ENCODE results near the gene UPP2. TPM values are rescaled to one million over a fixed set of nuclear protein-coding genes. Genes with fewer than 3 reads are reported as not detected.

UPP2 gene
- total and polyA plus RNA-seq, 2 experiments from 2014 or later, result not detected

- H2AFZ ChIP-seq, result no peak overlapping the region
- no peak overlapping the region for H3K4me2 ChIP-seq (ENCODE audit: unreplicated experiment)
- H3K36me3 ChIP-seq (ENCODE audit: low read depth), result no peaks in the 10 kb centered on the region
- H3K27ac ChIP-seq, result no peak overlapping the region
- no peaks in the 10 kb centered on the region for H3K27me3 ChIP-seq (replicated peaks; ENCODE audit: insufficient read depth)
- H3K9me2 ChIP-seq (ENCODE audit: insufficient read depth), result no peaks in the 10 kb centered on the region
- no peaks in the 10 kb centered on the region for H4K20me1 ChIP-seq (ENCODE audit: insufficient read depth)
- WGBS, 2 experiments (ENCODE audit: low coverage in 1 of 2, low lambda C conversion rate in 2 of 2, missing lambda C conversion rate in 2 of 2), result 54 to 63% methylated on average over 6 of the region's 6 CpGs
- no peaks in the 10 kb centered on the region for H3K9me3 ChIP-seq (ENCODE audit: low read depth)
- no peaks in the 10 kb centered on the region for H3F3A ChIP-seq (ENCODE audit: insufficient read depth)
- H3K9ac ChIP-seq, result no peak overlapping the region
- TF ChIP-seq EZH2phosphoT487 (IDR thresholded peaks at IDR 0.05; ENCODE audit: insufficient read depth, low read depth), result no peak
- TF ChIP-seq EZH2 (IDR thresholded peaks at IDR 0.05; ENCODE audit: insufficient read depth, poor library complexity, severe bottlenecking), result no peak
- no peak overlapping the region for H3K4me3 ChIP-seq
- no peaks in the 10 kb centered on the region for H3K79me2 ChIP-seq (ENCODE audit: insufficient read depth)
- H3K4me1 ChIP-seq (ENCODE audit: insufficient read depth), result no peaks in the 10 kb centered on the region
- DNase-seq, result no peak
- in situ Hi-C loops (cut with MboI), result no loop called here
Measured at GRCh38 chr2:158142568-158143332, 41.1 kb downstream of the UPP2 start.

GRCh38 chr2:158143703-158144360, 42.2 kb downstream of the UPP2 start:
- Histone ChIP-seq H3K79me2 (ENCODE audit: insufficient read depth) (no peaks in the 10 kb centered on the region), H3K9me3 (ENCODE audit: low read depth) (no peaks in the 10 kb centered on the region), H3K4me2 (ENCODE audit: unreplicated experiment) (no peak overlapping the region), H3K36me3 (ENCODE audit: low read depth) (no peaks in the 10 kb centered on the region), H3F3A (ENCODE audit: insufficient read depth) (no peaks in the 10 kb centered on the region), H3K27ac (no peak overlapping the region), H4K20me1 (ENCODE audit: insufficient read depth) (no peaks in the 10 kb centered on the region), H3K9ac (no peak overlapping the region), H3K4me3 (no peak overlapping the region), H3K27me3 (replicated peaks; ENCODE audit: insufficient read depth) (no peaks in the 10 kb centered on the region), H3K9me2 (ENCODE audit: insufficient read depth) (no peaks in the 10 kb centered on the region), H3K4me1 (ENCODE audit: insufficient read depth) (no peaks in the 10 kb centered on the region), H2AFZ (no peak overlapping the region)
- DNase-seq, result no peak
- in situ Hi-C loops (cut with MboI), result no loop called here
- WGBS, 2 experiments (ENCODE audit: low coverage in 1 of 2, low lambda C conversion rate in 2 of 2, missing lambda C conversion rate in 2 of 2), result 23 to 29% methylated on average over 3 of the region's 3 CpGs
- TF ChIP-seq EZH2phosphoT487 (IDR thresholded peaks at IDR 0.05; ENCODE audit: insufficient read depth, low read depth) (no peak), EZH2 (IDR thresholded peaks at IDR 0.05; ENCODE audit: insufficient read depth, poor library complexity, severe bottlenecking) (no peak)

GRCh38 chr2:158144914-158145625, 43.4 kb downstream of the UPP2 start:
- DNase-seq, result no peak
- no peak overlapping the region for H3K4me2 ChIP-seq (ENCODE audit: unreplicated experiment)
- H4K20me1 ChIP-seq (ENCODE audit: insufficient read depth), result no peaks in the 10 kb centered on the region
- H3K27ac ChIP-seq, result no peak overlapping the region
- 72 to 75% methylated on average over 13 of the region's 13 CpGs for WGBS, 2 experiments (ENCODE audit: low coverage in 1 of 2, low lambda C conversion rate in 2 of 2, missing lambda C conversion rate in 2 of 2)
- H2AFZ ChIP-seq, result no peak overlapping the region
- no peak for TF ChIP-seq EZH2 (IDR thresholded peaks at IDR 0.05; ENCODE audit: insufficient read depth, poor library complexity, severe bottlenecking)
- no peak for TF ChIP-seq EZH2phosphoT487 (IDR thresholded peaks at IDR 0.05; ENCODE audit: insufficient read depth, low read depth)
- no peaks in the 10 kb centered on the region for H3K9me3 ChIP-seq (ENCODE audit: low read depth)
- in situ Hi-C loops (cut with MboI), result no loop called here
- no peak overlapping the region for H3K4me3 ChIP-seq
- no peaks in the 10 kb centered on the region for H3K4me1 ChIP-seq (ENCODE audit: insufficient read depth)
- no peak overlapping the region for H3K9ac ChIP-seq
- no peaks in the 10 kb centered on the region for H3K79me2 ChIP-seq (ENCODE audit: insufficient read depth)
- H3F3A ChIP-seq (ENCODE audit: insufficient read depth), result no peaks in the 10 kb centered on the region
- H3K9me2 ChIP-seq (ENCODE audit: insufficient read depth), result no peaks in the 10 kb centered on the region
- no peaks in the 10 kb centered on the region for H3K27me3 ChIP-seq (replicated peaks; ENCODE audit: insufficient read depth)
- no peaks in the 10 kb centered on the region for H3K36me3 ChIP-seq (ENCODE audit: low read depth)

GRCh38 chr2:158153270-158154015, 51.8 kb downstream of the UPP2 start:
- WGBS, 2 experiments (ENCODE audit: low coverage in 1 of 2, low lambda C conversion rate in 2 of 2, missing lambda C conversion rate in 2 of 2), result 46 to 47% methylated on average over 3 of the region's 3 CpGs
- Histone ChIP-seq H3K79me2 (ENCODE audit: insufficient read depth) (no peaks in the 10 kb centered on the region), H3K36me3 (ENCODE audit: low read depth) (no peaks in the 10 kb centered on the region), H3K27ac (no peak overlapping the region), H3K9me2 (ENCODE audit: insufficient read depth) (no peaks in the 10 kb centered on the region), H3F3A (ENCODE audit: insufficient read depth) (no peaks in the 10 kb centered on the region), H3K9ac (no peak overlapping the region), H4K20me1 (ENCODE audit: insufficient read depth) (no peaks in the 10 kb centered on the region), H3K9me3 (ENCODE audit: low read depth) (no peaks in the 10 kb centered on the region), H3K4me2 (ENCODE audit: unreplicated experiment) (no peak overlapping the region), H3K4me3 (no peak overlapping the region), H2AFZ (no peak overlapping the region), H3K27me3 (replicated peaks; ENCODE audit: insufficient read depth) (no peaks in the 10 kb centered on the region), H3K4me1 (ENCODE audit: insufficient read depth) (no peaks in the 10 kb centered on the region)
- in situ Hi-C loops (cut with MboI), result no loop called here
- TF ChIP-seq EZH2phosphoT487 (IDR thresholded peaks at IDR 0.05; ENCODE audit: insufficient read depth, low read depth) (no peak), EZH2 (IDR thresholded peaks at IDR 0.05; ENCODE audit: insufficient read depth, poor library complexity, severe bottlenecking) (no peak)
- DNase-seq, result no peak
